Mesothelial cell of epicardium (in vitro differentiated cells): ENCODE data around the gene HOXB8. TPM values are rescaled to one million over a fixed set of nuclear protein-coding genes. Genes with fewer than 3 reads are reported as not detected.

ENCODE experiments used
- DNase-seq, 2 experiments: peaks; one replicate each; pipeline ENCODE4 v3.0.0; 2021; ENCODE audit warnings: low spot score in 2 of 2; ENCODE audit not compliant: unreplicated experiment in 2 of 2
- H3K27ac Mint-ChIP-seq: 2 replicates; pipeline ENCODE4 v1.8.0; 2021; ENCODE audit warnings: mixed read lengths
- H3K27me3 Mint-ChIP-seq: 2 replicates; pipeline ENCODE4 v1.8.0; 2021; ENCODE audit warnings: low read depth, mixed read lengths
- H3K36me3 Mint-ChIP-seq: 2 replicates; pipeline ENCODE4 v1.8.0; 2021; ENCODE audit warnings: mixed read lengths
- H3K4me1 Mint-ChIP-seq: 2 replicates; pipeline ENCODE4 v1.8.0; 2021; ENCODE audit warnings: mixed read lengths
- H3K4me3 Mint-ChIP-seq: 2 replicates; pipeline ENCODE4 v1.8.0; 2021; ENCODE audit warnings: mild to moderate bottlenecking, moderate library complexity, mixed read lengths
- H3K9me3 Mint-ChIP-seq: 2 replicates; pipeline ENCODE4 v1.8.0; 2021; ENCODE audit warnings: mixed read lengths
- CTCF ChIP-seq: fragments of 200-600 bp; sonication (generic); IDR thresholded peaks from one replicate; pipeline ENCODE4 v1.5.0; 2021; ENCODE audit warnings: antibody characterized with exemption; ENCODE audit not compliant: unreplicated experiment
- total RNA-seq: library from RNA; stranded (reverse); gene quantifications from 3 replicates; pipeline ENCODE4 v1.2.1, GENCODE V29; 2021

HOXB8 gene
- total RNA-seq, 1 donor from 2014 or later: 78.8 TPM

GRCh38 chr17:48601539-48602425 lies 13.3 kb downstream of the HOXB8 start:
- peak overlapping the region; percentile 100 for H3K27ac Mint-ChIP-seq
- H3K9me3 Mint-ChIP-seq: no peaks in the 10 kb centered on the region
- peaks cover 86% of the 10 kb centered on the region for H3K4me1 Mint-ChIP-seq
- peaks cover 9% of the 10 kb centered on the region for H3K36me3 Mint-ChIP-seq
- peak overlapping the region; percentile 90 for H3K4me3 Mint-ChIP-seq
- DNase-seq: no peak
- H3K27me3 Mint-ChIP-seq: no peaks in the 10 kb centered on the region
- no peak for TF ChIP-seq CTCF

DNA sequence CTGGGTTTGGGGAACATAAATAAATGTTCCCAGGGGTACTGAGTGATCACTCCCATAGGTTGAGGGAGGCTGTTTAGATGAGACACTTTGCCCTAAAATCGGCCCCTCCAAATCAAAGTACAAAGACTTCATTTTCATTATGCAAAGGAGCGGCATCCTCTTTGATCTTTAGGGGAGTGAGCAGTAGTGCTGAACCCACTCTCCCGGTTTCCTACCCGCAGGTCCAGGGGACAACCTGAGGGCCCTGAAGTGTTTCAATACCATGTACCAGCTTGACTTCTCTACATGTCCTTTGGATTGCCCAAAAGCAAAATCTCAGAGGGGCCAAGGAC lies 13.9 kb downstream of the HOXB8 start:
- H3K27me3 Mint-ChIP-seq: no peaks in the 10 kb centered on the region
- H3K27ac Mint-ChIP-seq: peak overlapping the region; percentile 100
- no peaks in the 10 kb centered on the region for H3K9me3 Mint-ChIP-seq
- no peak for TF ChIP-seq CTCF
- H3K4me1 Mint-ChIP-seq: peaks cover 85% of the 10 kb centered on the region
- peaks cover 7% of the 10 kb centered on the region for H3K36me3 Mint-ChIP-seq
- peak overlapping the region; percentile 90 for H3K4me3 Mint-ChIP-seq
- no peak for DNase-seq

GRCh38 chr17:48600244-48601098 lies 14.6 kb downstream of the HOXB8 start:
- H3K9me3 Mint-ChIP-seq: no peaks in the 10 kb centered on the region

GRCh38 chr17:48599354-48599753 lies 15.7 kb downstream of the HOXB8 start:
- Mint-ChIP-seq H3K27ac (peak overlapping the region; percentile 100), H3K9me3 (no peaks in the 10 kb centered on the region), H3K27me3 (no peaks in the 10 kb centered on the region), H3K36me3 (peaks cover 9% of the 10 kb centered on the region), H3K4me3 (peak overlapping the region; percentile 90), H3K4me1 (peaks cover 86% of the 10 kb centered on the region)
- DNase-seq: no peak
- TF ChIP-seq CTCF: no peak

More at GRCh38 chr17:48600244-48601098, 14.6 kb downstream of the HOXB8 start:
- Mint-ChIP-seq H3K4me1 (peaks cover 85% of the 10 kb centered on the region), H3K4me3 (peak overlapping the region; percentile 90), H3K27me3 (no peaks in the 10 kb centered on the region), H3K36me3 (peaks cover 7% of the 10 kb centered on the region), H3K27ac (peak overlapping the region; percentile 100)
- DNase-seq: no peak
- no peak for TF ChIP-seq CTCF

DNA sequence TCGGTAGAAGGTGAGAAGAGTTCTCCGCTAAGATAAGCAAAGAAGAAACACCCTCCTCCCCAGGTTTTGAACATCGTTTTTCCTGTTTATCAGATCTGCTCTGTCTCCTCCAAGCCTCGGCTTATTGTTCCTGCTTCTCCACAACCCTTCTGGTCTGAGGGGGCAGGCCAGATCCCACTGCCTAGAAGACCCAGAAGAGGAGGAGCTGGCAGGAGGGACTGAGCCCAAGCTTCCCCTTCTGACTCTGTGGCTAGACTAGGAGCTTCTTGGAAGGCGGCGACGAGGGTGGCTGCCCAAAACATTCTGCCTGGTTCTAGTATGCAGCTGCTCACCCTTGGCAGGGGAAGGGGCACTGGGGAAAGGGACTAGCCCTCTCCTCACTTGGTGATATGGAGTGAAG lies 16.4 kb downstream of the HOXB8 start:
- Mint-ChIP-seq H3K4me3 (peak overlapping the region; percentile 90), H3K27ac (peak overlapping the region; percentile 100), H3K9me3 (no peaks in the 10 kb centered on the region), H3K27me3 (no peaks in the 10 kb centered on the region), H3K36me3 (peaks cover 9% of the 10 kb centered on the region), H3K4me1 (peaks cover 88% of the 10 kb centered on the region)
- no peak for TF ChIP-seq CTCF
- no peak for DNase-seq
